ENCODE data around the gene FIGLA. TPM values are rescaled to one million over a fixed set of nuclear protein-coding genes. Genes with fewer than 3 reads are reported as not detected.

The FIGLA gene
- total and polyA plus RNA-seq, 2 experiments from 2014 or later: not detected

DNA sequence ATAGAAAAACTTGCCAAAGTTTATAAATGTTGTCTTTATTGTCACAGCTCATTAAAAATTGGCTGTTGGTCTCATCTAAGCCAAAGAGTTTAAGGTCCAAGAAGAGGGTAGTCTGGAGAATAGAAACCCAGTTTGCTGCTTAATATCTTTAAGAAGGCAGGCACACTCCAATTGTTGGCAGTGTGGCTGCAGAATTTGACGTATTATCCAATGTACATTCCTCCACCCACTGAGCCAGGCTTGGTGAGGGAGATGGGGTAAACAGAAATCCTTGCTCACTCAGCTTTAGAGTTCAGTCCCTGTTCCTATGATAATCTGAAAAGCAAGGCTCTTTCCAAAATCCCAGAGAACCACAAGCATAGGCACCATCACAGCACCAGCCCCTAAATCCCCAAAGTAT is 11.8 kb downstream of the FIGLA start (continued):
- TF ChIP-seq POLR2AphosphoS5 (IDR thresholded peaks at IDR 0.05; ENCODE audit: low read depth): no peak
- TF ChIP-seq REST (IDR thresholded peaks at IDR 0.05; ENCODE audit: unreplicated experiment): no peak

DNA sequence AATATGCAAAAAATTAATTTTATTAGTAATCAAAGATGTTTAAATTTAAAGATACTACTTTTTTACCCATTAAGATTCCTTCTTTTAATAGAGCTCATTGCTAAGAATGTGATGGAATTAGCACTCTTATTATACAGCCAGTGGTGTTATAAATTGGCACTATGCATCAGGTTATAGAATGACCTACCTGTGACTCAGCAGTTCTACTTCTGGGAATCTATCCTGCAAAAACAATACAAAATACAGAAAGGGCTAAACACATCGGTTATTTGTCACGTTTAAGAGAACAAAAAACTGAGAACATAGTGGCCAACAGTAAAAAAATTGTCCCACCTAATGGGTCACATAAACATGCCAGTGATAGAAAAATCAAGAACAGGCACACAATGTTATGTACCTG is 13.0 kb downstream of the FIGLA start:
- Mint-ChIP-seq H3K36me3 (ENCODE audit: low read depth) (no peaks in the 10 kb centered on the region), H3K9me3 (no peaks in the 10 kb centered on the region), H3K4me3 (no peak overlapping the region), H3K27ac (no peak overlapping the region), H3K4me1 (no peaks in the 10 kb centered on the region), H3K27me3 (ENCODE audit: insufficient read depth, low read depth, poor library complexity) (peaks cover 5% of the 10 kb centered on the region)
- Histone ChIP-seq H3F3A (replicated peaks; ENCODE audit: low read depth) (no peaks in the 10 kb centered on the region), H3K27ac (ENCODE audit: low read depth) (no peak overlapping the region), H3K4me3 (no peak overlapping the region), H3K4me2 (no peak overlapping the region), H3K4me1 (ENCODE audit: insufficient read depth) (no peaks in the 10 kb centered on the region), H3K79me2 (replicated peaks; ENCODE audit: insufficient read depth) (no peaks in the 10 kb centered on the region), H3K27me3 (ENCODE audit: insufficient read depth) (peaks cover 19% of the 10 kb centered on the region; the same call in 1 of the 2 replicates), H3K9me2 (ENCODE audit: insufficient read depth) (peaks cover 18% of the 10 kb centered on the region; the same call in 1 of the 2 replicates), H3K36me3 (ENCODE audit: insufficient read depth) (no peaks in the 10 kb centered on the region), H4K20me1 (replicated peaks; ENCODE audit: insufficient read depth) (no peaks in the 10 kb centered on the region), H2AFZ (no peak overlapping the region)
- ATAC-seq: no peak
- no peak for DNase-seq (ENCODE audit: low spot score)
- no peak for TF ChIP-seq POLR2AphosphoS5 (IDR thresholded peaks at IDR 0.05; ENCODE audit: low read depth)
- no peak for TF ChIP-seq JUNB (IDR thresholded peaks at IDR 0.05; ENCODE audit: unreplicated experiment)
- TF ChIP-seq, protein P1, sequence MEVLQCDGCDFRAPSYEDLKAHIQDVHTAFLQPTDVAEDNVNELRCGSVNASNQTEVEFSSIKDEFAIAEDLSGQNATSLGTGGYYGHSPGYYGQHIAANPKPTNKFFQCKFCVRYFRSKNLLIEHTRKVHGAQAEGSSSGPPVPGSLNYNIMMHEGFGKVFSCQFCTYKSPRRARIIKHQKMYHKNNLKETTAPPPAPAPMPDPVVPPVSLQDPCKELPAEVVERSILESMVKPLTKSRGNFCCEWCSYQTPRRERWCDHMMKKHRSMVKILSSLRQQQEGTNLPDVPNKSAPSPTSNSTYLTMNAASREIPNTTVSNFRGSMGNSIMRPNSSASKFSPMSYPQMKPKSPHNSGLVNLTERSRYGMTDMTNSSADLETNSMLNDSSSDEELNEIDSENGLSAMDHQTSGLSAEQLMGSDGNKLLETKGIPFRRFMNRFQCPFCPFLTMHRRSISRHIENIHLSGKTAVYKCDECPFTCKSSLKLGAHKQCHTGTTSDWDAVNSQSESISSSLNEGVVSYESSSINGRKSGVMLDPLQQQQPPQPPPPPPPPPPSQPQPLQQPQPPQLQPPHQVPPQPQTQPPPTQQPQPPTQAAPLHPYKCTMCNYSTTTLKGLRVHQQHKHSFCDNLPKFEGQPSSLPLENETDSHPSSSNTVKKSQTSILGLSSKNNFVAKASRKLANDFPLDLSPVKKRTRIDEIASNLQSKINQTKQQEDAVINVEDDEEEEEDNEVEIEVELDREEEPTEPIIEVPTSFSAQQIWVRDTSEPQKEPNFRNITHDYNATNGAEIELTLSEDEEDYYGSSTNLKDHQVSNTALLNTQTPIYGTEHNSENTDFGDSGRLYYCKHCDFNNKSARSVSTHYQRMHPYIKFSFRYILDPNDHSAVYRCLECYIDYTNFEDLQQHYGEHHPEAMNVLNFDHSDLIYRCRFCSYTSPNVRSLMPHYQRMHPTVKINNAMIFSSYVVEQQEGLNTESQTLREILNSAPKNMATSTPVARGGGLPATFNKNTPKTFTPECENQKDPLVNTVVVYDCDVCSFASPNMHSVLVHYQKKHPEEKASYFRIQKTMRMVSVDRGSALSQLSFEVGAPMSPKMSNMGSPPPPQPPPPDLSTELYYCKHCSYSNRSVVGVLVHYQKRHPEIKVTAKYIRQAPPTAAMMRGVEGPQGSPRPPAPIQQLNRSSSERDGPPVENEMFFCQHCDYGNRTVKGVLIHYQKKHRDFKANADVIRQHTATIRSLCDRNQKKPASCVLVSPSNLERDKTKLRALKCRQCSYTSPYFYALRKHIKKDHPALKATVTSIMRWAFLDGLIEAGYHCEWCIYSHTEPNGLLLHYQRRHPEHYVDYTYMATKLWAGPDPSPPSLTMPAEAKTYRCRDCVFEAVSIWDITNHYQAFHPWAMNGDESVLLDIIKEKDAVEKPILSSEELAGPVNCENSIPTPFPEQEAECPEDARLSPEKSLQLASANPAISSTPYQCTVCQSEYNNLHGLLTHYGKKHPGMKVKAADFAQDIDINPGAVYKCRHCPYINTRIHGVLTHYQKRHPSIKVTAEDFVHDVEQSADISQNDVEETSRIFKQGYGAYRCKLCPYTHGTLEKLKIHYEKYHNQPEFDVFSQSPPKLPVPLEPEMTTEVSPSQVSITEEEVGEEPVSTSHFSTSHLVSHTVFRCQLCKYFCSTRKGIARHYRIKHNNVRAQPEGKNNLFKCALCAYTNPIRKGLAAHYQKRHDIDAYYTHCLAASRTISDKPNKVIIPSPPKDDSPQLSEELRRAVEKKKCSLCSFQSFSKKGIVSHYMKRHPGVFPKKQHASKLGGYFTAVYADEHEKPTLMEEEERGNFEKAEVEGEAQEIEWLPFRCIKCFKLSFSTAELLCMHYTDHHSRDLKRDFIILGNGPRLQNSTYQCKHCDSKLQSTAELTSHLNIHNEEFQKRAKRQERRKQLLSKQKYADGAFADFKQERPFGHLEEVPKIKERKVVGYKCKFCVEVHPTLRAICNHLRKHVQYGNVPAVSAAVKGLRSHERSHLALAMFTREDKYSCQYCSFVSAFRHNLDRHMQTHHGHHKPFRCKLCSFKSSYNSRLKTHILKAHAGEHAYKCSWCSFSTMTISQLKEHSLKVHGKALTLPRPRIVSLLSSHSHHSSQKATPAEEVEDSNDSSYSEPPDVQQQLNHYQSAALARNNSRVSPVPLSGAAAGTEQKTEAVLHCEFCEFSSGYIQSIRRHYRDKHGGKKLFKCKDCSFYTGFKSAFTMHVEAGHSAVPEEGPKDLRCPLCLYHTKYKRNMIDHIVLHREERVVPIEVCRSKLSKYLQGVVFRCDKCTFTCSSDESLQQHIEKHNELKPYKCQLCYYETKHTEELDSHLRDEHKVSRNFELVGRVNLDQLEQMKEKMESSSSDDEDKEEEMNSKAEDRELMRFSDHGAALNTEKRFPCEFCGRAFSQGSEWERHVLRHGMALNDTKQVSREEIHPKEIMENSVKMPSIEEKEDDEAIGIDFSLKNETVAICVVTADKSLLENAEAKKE (CRISPR knock-in tag; IDR thresholded peaks at IDR 0.05): no peak
- TF ChIP-seq ZNF114 (CRISPR knock-in tag; IDR thresholded peaks at IDR 0.05): no peak
- no peak for TF ChIP-seq EZH2 (IDR thresholded peaks at IDR 0.05; ENCODE audit: low read depth, unreplicated experiment)
- TF ChIP-seq NANOG (IDR thresholded peaks at IDR 0.05; ENCODE audit: borderline replicate concordance): no peak

All from GM23338 (cell line).